Right lobe of liver (tissue), 4 donors: ENCODE data around the gene TNIP1.

ENCODE experiments used
- POLR2A ChIP-seq: fragments of 450-650 bp; IDR thresholded peaks from one replicate; pipeline ENCODE4 v1.6.1; 2017; ENCODE audit warnings: antibody characterized with exemption, mild to moderate bottlenecking
- TF ChIP-seq, protein P1 (sequence below), 4 donors: fragments of 200-600 bp in 3 of 4; fragments of 450-650 bp in 1 of 4; IDR thresholded peaks; one replicate each; pipeline versions ENCODE4 v1.5.1 to v1.8.0; 2016 to 2022; ENCODE audit warnings: antibody characterized with exemption in 4 of 4, mild to moderate bottlenecking in 2 of 4
- donor health status: DM: no; HTN: no; CAD: no.
- donor health status: DM: no; HTN: no; CAD: no.
- donor health status: DM: no; HTN: yes; CAD: no.

DNA sequence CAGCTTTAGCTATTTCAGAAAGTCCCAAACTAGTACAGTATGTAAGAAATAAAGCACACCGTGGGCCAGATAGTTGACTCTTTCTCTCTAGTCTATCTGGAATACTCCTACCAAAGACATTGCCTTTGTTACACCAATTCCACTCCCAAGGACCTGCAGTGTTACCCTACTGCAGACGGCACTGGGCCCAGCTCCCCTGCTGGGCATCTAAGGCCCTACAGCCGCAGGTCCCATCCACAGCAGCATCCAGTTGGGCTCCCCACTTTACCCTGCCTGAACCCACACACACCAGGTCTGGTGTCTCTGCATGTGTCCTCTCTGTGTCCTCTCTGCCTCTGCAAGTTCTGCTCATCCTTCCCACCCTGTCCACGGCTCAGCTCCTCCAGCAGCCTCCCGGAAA lies 22.5 kb downstream of the TNIP1 start:
- TF ChIP-seq, protein P1, sequence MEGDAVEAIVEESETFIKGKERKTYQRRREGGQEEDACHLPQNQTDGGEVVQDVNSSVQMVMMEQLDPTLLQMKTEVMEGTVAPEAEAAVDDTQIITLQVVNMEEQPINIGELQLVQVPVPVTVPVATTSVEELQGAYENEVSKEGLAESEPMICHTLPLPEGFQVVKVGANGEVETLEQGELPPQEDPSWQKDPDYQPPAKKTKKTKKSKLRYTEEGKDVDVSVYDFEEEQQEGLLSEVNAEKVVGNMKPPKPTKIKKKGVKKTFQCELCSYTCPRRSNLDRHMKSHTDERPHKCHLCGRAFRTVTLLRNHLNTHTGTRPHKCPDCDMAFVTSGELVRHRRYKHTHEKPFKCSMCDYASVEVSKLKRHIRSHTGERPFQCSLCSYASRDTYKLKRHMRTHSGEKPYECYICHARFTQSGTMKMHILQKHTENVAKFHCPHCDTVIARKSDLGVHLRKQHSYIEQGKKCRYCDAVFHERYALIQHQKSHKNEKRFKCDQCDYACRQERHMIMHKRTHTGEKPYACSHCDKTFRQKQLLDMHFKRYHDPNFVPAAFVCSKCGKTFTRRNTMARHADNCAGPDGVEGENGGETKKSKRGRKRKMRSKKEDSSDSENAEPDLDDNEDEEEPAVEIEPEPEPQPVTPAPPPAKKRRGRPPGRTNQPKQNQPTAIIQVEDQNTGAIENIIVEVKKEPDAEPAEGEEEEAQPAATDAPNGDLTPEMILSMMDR (IDR thresholded peaks at IDR 0.05), result no peak
- no peak for TF ChIP-seq POLR2A
